Esophagus squamous epithelium (tissue), 4 donors: ENCODE data around the gene PLXNC1.

Experiments
- CTCF ChIP-seq, 6 experiments: fragments of 450-650 bp in 4 of 6; fragments of 200-600 bp in 2 of 6; sonication (generic) in 2 of 6; IDR thresholded peaks; one replicate each; pipeline ENCODE4 v1.5.1; 2016 to 2019; ENCODE audit warnings: antibody characterized with exemption in 6 of 6, mild to moderate bottlenecking in 4 of 6, moderate library complexity in 4 of 6
- POLR2A ChIP-seq, 4 donors: fragments of 450-650 bp; IDR thresholded peaks; one replicate each; pipeline ENCODE4 v1.6.1; 2017; ENCODE audit warnings: antibody characterized with exemption in 4 of 4, mild to moderate bottlenecking in 4 of 4, moderate library complexity in 3 of 4

GRCh38 chr12:94100211-94100627 is 48.2 kb upstream of the PLXNC1 start:
- no peak for TF ChIP-seq CTCF (IDR thresholded peaks at IDR 0.05)
- no peak for TF ChIP-seq POLR2A (IDR thresholded peaks at IDR 0.05)
